Measurements from ENCODE around the gene ZMIZ1. TPM values are rescaled to one million over a fixed set of nuclear protein-coding genes. Genes with fewer than 3 reads are reported as not detected.
"Not testable (repeated sequence)": the region's sequence is repeated elsewhere in the genome, so short reads cannot be mapped to it uniquely, and the experiment has no call there.

Gene ZMIZ1
- total and polyA plus RNA-seq, 2 experiments from 2014 or later: 9.2 to 30.9 TPM

- no peaks in the 10 kb centered on the region for H3K27me3 ChIP-seq (ENCODE audit: insufficient read depth)
- TF ChIP-seq STAT1 (IDR thresholded peaks at IDR 0.05; ENCODE audit: unreplicated experiment) (no peak), EZH2 (IDR thresholded peaks at IDR 0.05; ENCODE audit: low read depth, unreplicated experiment) (no peak), NANOG (IDR thresholded peaks at IDR 0.05; ENCODE audit: borderline replicate concordance) (no peak)
- no peak overlapping the region for H3K27ac Mint-ChIP-seq
- peaks cover 11% of the 10 kb centered on the region for H3K27me3 Mint-ChIP-seq (ENCODE audit: insufficient read depth, low read depth, poor library complexity)
- H3K4me1 Mint-ChIP-seq: peaks cover 17% of the 10 kb centered on the region
- H3K27ac ChIP-seq (ENCODE audit: low read depth): no peak overlapping the region
- H3K4me2 ChIP-seq: no peak overlapping the region
- H3K36me3 ChIP-seq (ENCODE audit: insufficient read depth): no peaks in the 10 kb centered on the region
- no peaks in the 10 kb centered on the region; the same call in 1 of the 2 replicates for H3K4me1 ChIP-seq (ENCODE audit: insufficient read depth)
- no peak overlapping the region for H3K4me3 ChIP-seq
- no peak for ATAC-seq
- no peak for DNase-seq (ENCODE audit: low spot score)
- no peak overlapping the region for H3K4me3 Mint-ChIP-seq
- H3F3A ChIP-seq (replicated peaks; ENCODE audit: low read depth): no peaks in the 10 kb centered on the region
- H3K9me2 ChIP-seq (ENCODE audit: insufficient read depth): no peaks in the 10 kb centered on the region
- H3K9me3 Mint-ChIP-seq: no peaks in the 10 kb centered on the region
- H3K36me3 Mint-ChIP-seq (ENCODE audit: low read depth): no peaks in the 10 kb centered on the region
- H4K20me1 ChIP-seq (replicated peaks; ENCODE audit: insufficient read depth): no peaks in the 10 kb centered on the region
- H3K79me2 ChIP-seq (replicated peaks; ENCODE audit: insufficient read depth): no peaks in the 10 kb centered on the region
- no peak overlapping the region for H2AFZ ChIP-seq
Observed at GRCh38 chr10:79034271-79034876, 34.4 kb upstream of the ZMIZ1 start.

DNA sequence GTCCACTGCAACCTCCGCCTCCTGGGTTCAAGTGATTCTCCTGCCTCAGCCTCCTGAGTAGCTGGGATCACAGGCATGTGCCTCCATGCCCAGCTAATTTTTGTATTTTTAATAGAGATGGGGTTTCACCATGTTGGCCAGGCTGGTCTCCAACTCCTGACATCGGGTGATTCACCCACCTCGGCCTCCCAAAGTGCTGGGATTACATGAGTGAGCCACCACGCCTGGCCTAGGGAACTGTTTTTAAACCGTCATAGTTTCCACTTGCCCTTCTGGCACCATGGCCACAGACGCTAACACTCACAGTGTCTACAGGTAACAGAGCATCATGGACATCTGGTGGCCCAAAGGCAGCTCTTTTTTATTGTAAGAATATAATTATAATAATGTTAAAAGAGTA, 32.4 kb upstream of the ZMIZ1 start:
- H4K20me1 ChIP-seq (replicated peaks; ENCODE audit: insufficient read depth); H2AFZ ChIP-seq; H3K4me3 Mint-ChIP-seq; H3K4me3 ChIP-seq; H3K36me3 ChIP-seq (ENCODE audit: insufficient read depth); DNase-seq (ENCODE audit: low spot score); H3K27me3 ChIP-seq (ENCODE audit: insufficient read depth); H3K4me1 ChIP-seq (ENCODE audit: insufficient read depth); H3K4me2 ChIP-seq; H3K79me2 ChIP-seq (replicated peaks; ENCODE audit: insufficient read depth); H3F3A ChIP-seq (replicated peaks; ENCODE audit: low read depth); ATAC-seq; H3K27ac Mint-ChIP-seq; H3K36me3 Mint-ChIP-seq (ENCODE audit: low read depth); H3K27me3 Mint-ChIP-seq (ENCODE audit: insufficient read depth, low read depth, poor library complexity); H3K9me2 ChIP-seq (ENCODE audit: insufficient read depth); H3K9me3 Mint-ChIP-seq; H3K27ac ChIP-seq (ENCODE audit: low read depth): not testable (repeated sequence)
- peaks cover 17% of the 10 kb centered on the region for H3K4me1 Mint-ChIP-seq

GRCh38 chr10:79038104-79038840, 30.5 kb upstream of the ZMIZ1 start:
- Mint-ChIP-seq H3K36me3 (ENCODE audit: low read depth) (no peaks in the 10 kb centered on the region), H3K9me3 (no peaks in the 10 kb centered on the region), H3K27ac (no peak overlapping the region), H3K4me3 (no peak overlapping the region), H3K27me3 (ENCODE audit: insufficient read depth, low read depth, poor library complexity) (peaks cover 8% of the 10 kb centered on the region), H3K4me1 (peaks cover 17% of the 10 kb centered on the region)
- ATAC-seq (no peak), DNase-seq (ENCODE audit: low spot score) (no peak)
- Histone ChIP-seq H2AFZ (no peak overlapping the region), H3K4me2 (0 out of 2 replicates have a peak overlapping the region, but pooled peaks have one; percentile 28), H4K20me1 (replicated peaks; ENCODE audit: insufficient read depth) (no peaks in the 10 kb centered on the region), H3K9me2 (ENCODE audit: insufficient read depth) (no peaks in the 10 kb centered on the region), H3K27ac (ENCODE audit: low read depth) (no peak overlapping the region), H3K79me2 (replicated peaks; ENCODE audit: insufficient read depth) (no peaks in the 10 kb centered on the region), H3K4me3 (no peak overlapping the region), H3K36me3 (ENCODE audit: insufficient read depth) (no peaks in the 10 kb centered on the region), H3K4me1 (ENCODE audit: insufficient read depth) (no peaks in the 10 kb centered on the region; the same call in 1 of the 2 replicates), H3K27me3 (ENCODE audit: insufficient read depth) (no peaks in the 10 kb centered on the region), H3F3A (replicated peaks; ENCODE audit: low read depth) (no peaks in the 10 kb centered on the region)
- TF ChIP-seq, protein P1, sequence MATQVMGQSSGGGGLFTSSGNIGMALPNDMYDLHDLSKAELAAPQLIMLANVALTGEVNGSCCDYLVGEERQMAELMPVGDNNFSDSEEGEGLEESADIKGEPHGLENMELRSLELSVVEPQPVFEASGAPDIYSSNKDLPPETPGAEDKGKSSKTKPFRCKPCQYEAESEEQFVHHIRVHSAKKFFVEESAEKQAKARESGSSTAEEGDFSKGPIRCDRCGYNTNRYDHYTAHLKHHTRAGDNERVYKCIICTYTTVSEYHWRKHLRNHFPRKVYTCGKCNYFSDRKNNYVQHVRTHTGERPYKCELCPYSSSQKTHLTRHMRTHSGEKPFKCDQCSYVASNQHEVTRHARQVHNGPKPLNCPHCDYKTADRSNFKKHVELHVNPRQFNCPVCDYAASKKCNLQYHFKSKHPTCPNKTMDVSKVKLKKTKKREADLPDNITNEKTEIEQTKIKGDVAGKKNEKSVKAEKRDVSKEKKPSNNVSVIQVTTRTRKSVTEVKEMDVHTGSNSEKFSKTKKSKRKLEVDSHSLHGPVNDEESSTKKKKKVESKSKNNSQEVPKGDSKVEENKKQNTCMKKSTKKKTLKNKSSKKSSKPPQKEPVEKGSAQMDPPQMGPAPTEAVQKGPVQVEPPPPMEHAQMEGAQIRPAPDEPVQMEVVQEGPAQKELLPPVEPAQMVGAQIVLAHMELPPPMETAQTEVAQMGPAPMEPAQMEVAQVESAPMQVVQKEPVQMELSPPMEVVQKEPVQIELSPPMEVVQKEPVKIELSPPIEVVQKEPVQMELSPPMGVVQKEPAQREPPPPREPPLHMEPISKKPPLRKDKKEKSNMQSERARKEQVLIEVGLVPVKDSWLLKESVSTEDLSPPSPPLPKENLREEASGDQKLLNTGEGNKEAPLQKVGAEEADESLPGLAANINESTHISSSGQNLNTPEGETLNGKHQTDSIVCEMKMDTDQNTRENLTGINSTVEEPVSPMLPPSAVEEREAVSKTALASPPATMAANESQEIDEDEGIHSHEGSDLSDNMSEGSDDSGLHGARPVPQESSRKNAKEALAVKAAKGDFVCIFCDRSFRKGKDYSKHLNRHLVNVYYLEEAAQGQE (IDR thresholded peaks at IDR 0.05; ENCODE audit: unreplicated experiment): no peak
- TF ChIP-seq POLR2AphosphoS5 (IDR thresholded peaks at IDR 0.05; ENCODE audit: low read depth) (no peak), ZNF462 (CRISPR knock-in tag; IDR thresholded peaks at IDR 0.05) (no peak)

Measured in GM23338 (cell line).